ENCODE data around the gene RTN4R.
"Not testable (repeated sequence)": the region's sequence is repeated elsewhere in the genome, so short reads cannot be mapped to it uniquely, and the experiment has no call there.

The RTN4R gene

DNA sequence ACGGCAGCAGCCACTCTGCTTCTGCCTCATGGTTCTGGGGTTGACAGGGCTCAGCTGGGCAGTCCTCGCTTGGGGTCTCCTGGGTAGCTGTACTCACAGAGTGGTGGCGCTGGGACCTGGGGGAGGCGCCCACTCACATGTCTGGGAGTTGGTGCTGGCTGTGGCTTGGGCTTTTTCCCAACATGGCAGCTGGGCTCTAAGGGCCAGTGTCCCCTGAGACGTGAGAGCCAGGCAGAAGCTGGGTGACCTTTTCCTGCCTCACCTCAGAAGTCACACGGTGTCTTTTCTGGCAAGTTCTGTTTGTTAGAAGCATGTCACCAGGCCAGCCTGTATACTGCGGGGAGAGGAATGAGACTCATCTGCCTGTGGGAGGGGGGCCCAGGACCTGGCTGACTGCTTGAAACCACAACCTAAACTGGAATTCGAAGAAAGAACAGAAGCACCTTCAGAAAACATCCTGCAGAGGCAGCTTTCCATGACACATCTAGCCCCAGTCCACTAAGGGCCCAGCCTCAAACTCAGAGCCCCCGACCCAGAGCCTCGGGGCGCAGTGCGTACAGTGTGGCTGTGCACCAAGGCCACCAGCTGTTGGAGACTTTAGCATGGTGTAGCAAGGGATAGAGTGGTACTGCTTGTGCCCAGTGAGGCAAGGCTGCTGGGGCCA lies 37.2 kb upstream of the RTN4R start:
- DNase-seq = not testable (repeated sequence)

DNA sequence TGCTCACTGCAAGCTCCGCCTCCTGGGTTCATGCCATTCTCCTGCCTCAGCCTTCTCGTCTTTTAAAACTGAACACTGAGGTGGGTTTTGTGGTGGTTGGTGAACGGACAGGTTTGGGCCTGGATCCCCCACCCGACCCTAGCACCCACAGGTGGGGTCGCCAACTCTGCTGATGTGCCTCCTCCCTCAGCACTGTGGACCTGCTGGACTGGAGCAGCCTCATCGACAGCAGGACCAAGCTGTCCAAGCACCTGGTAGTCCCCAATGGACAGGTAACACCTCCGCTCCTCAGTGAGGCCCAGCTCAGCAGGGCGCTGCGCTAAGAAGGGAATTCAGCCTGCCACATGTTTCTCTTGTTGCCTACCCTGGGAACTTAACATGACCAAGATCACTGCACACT lies 36.5 kb upstream of the RTN4R start:
- no peak for DNase-seq

DNA sequence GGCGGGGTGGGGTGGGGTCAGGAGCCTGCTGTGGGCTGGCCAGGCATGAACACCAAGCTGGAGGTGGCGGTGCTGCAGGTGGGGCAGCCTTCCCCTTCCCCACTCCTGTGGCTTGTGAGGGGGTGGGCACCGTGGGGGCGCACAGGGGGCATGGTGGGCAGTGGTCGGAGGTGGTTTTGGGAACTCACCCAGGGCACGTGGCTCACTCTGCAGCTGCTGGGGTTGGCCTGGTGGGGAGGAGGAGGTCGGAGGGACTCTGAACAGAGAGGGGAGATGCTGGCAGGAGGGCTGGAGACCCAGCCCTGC lies 35.1 kb upstream of the RTN4R start:
- DNase-seq = not testable (repeated sequence)

DNA sequence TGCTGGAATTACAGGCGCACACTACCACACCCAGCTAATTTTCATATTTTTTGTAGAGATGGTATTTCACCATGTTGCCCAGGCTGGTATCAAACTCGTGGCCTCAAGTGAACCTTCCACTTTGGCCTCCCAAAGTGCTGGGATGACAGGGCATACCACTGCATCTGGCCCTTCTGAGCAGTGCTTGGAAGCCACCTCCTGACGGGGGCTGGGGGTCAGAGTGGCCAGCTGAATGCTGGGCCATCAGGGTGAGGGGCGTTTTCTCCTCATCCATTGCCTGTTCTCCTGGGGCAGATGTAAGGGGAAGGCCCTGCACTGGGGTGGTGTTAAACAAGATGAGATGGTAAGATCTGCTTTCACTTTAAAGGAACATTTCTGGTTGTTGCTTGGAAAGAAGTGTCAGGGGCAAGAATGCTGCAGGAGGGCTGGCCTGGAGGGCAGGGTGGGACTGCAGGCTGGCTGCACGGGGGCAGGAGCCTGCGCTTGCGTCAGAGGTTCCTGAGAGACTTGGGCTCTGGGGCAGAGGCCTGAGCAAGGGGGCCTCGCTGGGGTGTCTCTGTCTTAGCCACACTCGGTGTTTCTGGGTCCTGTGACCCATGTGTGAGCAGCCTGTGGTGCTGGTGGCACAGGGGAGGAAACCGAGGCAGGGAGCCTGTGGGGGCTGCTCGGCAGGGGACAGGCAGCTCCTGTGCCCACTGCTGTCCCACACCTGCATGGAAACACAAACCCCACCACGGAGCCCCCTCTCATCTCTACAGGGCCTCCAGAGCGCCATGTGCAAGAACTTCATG lies 34.5 kb upstream of the RTN4R start:
- no peak for DNase-seq

DNA sequence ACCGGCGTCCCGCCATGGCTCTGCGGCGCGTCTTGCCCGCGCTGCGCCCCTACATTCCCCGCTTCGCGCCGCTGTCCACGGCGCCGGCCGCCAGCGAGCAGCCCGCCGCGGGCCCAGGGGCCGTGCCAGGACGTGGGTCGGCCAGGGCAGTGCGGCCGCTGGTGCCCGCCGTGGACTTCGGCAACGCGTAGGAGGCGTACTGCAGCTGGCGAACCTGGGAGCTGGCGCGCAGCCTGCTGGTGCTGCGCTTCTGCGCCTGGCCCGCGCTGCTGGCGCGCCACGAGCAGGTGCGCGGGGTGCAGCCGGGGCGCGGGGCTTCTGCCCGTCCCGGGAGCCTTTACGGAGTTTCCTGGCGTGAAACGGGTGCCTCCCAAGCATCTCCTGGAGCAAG lies 31.6 kb upstream of the RTN4R start:
- DNase-seq = peak; percentile 59

DNA sequence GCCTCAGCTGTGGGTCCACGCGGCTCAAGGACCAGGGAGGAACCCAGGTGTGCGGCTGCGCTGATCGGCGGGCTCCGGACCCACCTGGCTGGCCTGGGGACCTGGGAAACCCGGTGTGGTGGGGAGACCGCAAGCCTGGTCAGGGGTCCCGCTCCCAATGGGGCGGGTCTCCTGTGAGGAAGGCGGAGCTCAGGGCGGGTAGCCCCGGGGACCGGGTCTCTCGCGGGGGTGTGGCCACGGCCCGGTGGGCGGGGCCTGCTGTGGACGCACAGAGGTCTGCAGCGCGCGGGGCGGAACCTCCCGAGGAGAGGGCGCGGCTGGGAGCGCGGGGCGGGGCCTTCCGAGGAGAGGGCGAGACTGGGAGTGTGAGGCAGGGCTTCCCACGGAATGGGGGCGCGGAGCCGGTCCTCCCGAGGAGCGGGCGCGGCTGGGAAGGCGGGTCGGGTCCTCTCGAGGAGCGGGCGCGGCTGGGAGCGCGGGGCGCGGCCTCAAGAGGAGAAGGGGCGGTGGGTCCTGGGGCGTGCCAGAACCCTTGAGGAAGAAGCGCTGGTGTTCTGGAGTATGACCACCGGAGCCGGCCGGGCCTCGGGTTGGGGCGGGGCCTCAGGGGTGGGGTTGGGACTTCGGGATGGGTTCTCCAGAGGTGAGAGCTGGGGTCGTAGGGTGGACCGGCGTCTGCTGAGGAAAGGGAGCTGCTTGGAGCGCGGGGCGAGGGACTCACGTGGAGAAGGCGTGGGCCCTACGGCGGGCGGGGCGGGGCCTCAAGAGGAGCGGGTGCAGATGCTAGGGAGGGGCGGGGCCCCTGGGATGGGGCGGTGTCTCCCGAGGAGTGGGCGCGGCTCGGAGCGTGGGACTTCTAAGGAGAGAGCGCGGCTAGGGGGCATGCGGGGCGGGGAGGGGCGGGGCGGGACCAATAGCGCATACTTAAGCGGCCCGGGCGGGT lies 31.0 kb upstream of the RTN4R start:
- peak; percentile 59 for DNase-seq

DNA sequence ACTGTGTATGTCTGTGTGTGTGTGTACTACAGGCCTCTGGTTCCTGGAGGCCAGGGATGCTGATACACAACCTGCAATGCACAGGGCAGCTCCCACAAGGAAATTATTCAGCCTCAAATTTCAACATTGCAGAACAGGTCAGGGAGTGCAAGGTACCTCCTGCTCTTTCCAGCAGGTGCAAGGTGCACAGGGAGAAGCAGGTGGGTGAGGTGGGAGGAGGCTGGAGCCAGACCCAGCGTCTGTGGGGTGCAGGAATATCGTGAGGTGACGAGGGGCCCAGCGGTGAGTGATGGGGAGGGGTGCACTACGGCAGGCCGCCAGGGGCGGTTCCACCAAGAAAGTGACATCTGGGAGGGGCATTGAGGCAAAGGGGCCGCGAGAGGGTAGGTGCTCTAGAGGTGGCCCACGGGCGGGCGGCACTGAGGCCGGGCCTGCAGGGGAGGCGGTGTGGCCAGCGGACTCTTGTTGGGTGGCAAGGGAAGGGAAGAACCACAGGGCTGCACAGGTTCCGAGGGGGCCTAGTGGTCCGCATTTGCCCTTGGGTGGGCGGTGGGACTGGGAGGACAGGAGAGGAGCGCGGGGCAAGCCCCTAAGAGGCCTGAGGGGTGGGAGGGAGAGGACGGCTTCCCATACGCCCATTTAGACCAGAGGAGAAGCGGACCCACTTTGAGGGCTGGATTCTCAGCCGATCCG lies 30.1 kb upstream of the RTN4R start:
- DNase-seq = no peak

DNA sequence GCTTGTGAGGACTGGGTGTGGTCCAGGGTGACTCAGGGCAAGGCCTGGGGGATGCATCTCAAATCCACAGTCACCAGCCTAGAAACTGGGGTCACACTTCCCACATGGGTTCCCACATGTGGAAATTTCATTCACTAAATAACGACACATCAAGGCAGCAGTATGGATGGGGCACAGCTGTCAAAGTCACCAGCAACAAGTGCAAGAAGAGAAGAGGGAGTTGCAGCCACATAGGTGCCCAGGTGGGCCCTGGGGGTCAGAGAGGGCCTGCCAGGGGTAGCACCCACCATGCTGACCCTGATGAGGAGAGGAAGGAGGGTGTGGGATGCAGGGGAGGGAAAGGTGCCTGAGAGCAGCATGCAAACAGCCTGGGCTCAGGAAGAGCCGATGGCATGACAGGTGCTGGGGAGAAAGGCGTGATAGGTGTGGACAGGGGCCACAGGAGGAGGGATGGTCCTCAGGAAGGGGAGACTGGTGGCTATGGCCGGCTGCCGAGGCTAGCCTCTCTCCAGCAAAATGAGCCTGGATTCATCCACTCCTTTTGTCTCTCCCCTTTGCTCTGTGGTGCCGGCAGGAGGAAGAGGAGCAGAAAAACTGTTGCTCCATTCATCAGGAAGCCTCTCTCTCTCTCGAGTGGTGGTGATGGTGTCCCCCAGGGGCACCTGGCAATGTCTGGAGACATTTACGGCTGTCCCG lies 29.4 kb upstream of the RTN4R start:
- DNase-seq = no peak

DNA sequence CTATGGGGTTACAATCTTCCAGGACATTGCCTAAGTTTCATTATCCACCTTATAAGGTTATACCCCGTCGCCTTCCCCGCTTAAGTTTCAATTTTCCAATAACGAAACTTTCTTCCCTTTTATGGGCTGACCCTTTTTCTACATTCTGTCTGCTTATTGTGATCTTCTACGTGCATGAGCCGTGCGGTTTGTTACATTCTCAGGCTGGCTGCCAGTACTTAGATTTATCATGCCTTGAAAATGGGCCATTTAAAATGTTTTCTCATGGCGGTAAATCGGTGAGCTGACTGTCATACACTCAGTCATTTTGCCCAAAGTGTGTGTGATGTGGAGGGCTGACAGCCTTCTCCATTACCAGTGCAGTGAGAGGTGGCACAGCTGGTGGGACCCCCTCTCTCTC lies 28.5 kb upstream of the RTN4R start:
- no peak for DNase-seq

DNA sequence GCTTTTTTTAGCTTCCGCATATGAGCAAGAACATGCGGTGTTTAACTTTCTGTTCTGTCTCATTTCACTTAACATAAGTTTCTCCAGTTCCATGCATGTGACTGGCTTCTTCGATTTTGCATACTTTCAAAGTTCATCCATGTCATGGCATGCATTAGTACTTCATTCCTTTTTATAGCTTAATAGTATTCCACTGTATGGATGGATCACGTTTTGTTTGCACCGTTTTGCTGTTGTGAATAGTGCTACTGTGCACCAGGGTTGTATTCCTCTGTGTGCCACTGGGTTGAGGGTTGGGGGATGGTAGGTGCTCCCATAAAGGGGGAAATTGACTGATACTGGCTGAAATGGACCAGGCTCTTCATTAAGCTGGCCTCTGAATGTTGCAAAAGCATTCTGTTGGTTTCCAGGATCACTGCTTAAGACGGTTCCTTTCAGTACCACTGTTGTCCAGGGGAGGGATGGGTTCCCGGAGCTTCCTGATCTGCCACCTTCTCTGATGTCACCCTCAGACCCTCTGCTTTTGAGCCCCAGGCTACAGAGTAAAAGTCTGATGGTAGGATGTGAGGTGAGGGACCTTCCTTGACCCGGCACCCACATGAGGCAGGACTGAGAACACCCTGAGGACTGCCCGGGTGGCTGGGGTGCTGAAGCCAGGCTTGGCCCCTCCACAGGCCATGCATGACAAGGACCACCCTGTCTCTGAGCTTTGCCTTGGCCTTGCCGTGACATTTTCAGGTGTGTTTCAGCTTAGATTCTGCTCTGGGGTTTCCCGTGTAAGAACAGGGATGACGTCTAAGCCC lies 27.3 kb upstream of the RTN4R start:
- DNase-seq = no peak

DNA sequence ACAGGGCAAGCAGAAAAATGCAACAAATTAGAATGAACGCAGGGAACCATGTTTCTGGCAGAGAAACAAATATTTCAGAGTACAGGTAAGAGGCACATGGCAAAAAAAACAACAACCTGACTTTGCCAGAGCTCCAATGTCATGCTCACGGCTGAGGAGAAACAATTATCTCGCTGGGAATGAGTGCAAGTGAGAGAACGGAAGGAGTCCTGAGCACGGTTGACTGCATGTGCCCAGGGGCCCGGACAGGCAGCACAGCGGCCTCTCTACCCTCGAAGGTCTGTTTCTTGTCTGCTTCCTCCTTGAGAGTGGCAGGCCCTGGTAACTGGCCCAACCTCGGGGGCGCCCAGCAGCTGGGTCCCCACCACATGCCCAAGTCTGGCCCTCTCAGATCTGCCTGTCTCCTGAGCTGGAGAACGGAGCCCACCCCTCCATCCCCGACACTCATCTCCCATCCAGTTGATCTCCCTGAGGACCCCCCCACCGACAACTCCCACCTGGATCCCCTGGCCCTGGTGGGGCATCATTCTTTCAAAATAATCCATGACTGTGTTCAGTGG lies 24.6 kb upstream of the RTN4R start:
- DNase-seq = no peak

DNA sequence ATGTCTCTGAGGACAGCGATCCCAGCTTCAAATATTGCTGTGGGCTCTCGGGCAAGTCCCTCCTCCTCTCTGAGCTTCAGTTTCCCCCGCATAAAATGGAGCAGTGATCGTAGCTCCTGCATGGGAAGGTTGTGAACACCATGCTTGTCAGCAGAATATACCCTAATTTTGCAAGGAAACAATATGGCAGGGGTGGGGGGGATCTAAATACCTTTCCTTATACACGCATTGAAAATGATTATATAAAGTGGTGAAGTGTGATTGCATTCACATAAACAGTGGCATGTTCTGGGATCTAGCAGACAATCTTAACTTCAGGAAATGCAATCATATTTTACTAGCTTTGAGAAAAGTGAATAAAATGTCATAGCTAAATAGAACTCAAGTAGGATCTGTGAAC lies 24.0 kb upstream of the RTN4R start:
- DNase-seq = no peak

DNA sequence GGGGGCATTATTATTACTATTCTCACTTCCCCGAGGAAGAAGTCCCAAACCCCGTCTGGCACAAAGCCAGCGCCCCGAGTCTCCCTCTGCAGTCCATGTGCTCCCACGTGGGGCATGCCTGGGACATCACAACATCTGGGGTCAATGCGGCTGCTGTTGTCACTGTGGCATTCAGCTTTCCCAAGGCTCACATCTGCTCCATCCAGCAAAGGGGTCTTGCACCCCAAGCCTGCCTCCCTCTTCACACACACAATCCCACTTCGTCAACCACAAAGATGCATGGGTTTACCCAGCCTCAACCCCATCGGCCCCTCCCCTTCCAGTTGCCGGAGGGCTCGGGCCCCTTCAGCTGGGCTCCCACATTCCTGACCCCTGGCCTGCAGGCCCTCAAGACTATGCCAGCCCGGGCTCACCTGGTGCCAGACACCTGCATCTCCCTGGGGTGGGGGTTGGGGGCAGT lies 23.5 kb upstream of the RTN4R start:
- no peak for DNase-seq

DNA sequence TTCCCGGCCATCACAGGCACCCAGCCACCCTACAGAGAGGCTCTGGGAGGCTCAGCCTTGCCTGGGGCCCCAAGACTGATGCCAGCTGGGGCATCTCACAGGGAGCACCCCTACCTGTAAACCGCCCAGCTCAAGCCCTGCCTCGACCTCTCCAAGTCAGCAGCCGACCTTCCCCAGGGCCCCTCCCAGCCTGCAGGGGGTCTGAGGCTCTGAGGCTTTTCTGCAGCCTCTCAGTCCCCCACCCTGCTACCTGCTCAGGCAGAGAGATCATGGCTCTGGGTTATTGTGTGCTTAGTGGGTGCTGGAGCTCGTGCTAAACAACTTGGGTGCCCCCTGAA lies 23.1 kb upstream of the RTN4R start:
- DNase-seq = no peak

DNA sequence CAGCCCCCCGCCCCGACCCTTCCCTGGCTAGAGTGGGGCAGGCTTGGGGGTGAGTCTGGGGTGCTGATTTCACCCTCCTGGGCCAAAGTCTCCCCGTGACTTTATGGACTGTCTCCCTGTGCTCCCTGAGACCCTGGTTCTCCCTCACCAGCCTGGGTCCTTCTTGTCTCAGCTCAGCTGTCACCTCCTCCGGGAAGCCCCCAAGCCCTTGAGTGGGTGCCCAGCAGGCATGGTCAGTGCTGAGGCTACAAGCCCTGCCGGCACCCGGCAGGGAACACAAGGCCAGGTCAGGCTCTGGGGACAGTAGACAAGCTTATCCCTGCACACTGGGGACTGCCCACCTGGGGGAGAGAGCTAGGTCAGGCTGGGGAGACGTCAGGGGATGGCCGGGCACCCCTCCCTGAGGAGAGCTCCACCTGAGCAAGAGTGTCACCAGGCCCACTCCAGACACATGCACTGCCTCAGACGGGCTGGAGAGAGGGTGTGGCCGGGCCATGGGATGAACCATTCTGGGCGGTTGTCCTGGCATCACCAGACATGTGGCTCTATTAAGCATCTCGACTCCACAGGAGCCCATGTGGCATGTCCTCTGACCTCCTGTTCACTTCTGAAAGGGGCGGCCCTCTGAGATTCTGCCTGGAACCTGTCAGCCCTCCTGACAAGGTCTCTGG lies 22.6 kb upstream of the RTN4R start:
- no peak for DNase-seq

DNA sequence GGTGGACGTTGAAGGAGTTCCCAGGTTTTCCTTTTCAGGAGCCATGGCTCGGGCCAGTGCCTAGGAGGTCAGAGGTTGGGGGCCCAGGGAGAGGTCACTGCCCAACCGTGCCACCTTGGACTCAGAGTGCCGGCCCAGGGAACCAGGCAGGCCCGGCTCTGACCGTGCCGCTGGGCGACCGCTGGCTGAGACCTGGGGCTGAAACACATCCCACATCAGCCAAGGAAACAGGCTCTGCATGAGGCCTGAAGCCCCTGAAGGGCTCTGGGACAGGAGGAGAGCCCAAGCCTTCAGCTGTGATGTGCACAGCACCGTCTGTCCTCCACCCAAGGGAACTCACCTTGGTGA lies 21.9 kb upstream of the RTN4R start:
- DNase-seq = no peak

DNA sequence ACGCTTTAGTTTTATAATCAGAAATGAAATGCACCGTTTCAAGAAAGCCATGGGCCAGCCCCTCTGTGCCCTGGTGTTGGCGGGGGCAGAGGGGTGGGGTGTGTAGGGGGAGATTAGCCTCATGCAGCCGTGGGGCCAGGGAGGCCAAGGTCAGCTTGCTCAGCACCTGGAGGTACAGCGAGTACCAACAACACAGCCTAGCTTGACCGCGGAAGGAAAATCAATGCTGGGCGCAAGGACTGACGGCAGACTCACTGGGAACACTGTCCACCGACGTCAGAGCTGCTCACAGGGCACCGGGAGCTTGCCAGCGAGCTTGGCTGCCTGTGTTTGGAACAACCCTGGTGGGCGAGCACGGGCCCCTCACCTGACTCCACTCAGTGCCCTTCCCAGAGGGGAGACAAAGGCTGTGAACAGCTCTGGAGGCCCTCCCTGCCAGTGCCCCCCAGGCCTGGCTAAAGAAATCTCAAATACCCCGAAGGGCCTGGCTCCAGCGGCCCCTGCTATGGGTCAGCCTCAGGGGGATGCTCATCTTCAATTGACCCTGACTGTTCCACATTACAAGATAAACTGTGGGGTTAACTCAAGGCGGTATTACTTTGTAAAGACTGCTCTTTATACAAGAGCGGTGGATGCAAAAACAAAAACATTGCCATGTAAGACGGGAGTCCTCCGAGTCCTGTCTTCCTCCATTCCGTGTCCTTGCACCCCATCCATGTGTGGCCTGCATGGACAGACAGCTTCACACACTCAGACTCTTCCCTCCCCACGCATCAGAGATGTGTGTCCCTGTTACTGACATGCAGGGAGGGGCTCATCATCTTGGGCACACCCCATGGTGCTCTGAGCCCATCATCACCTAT lies 21.3 kb upstream of the RTN4R start:
- not testable (repeated sequence) for DNase-seq

DNA sequence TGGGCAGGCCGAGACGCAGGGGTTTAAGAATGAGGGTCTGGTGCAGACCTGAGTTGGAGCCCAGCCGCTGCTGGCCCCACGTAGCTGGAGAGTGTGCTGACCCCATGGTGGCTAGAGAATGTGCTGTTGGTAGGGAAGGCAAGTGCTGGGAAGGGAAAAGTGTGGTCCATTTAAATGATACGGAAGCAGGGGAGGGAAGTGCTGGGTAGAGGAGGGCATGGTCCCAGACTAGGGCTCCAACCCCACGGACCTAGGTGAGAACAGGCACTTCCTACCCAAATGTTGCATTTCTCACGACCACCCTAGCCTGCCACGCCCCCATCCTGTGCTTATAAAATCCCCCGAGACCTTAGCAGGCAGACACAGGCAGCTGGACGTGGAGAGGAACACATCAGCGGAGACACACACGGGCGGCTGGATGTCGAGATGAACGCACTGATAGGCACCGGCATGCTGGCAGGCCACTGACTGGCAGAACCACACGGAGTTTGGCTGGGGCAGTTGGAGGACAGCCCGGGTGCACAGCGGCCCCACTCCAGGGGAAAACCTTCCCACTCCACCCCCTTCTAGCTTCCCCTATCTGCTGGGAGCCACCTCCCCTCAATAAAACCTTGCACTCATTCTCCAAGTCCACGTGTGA lies 18.8 kb upstream of the RTN4R start:
- not testable (repeated sequence) for DNase-seq

DNA sequence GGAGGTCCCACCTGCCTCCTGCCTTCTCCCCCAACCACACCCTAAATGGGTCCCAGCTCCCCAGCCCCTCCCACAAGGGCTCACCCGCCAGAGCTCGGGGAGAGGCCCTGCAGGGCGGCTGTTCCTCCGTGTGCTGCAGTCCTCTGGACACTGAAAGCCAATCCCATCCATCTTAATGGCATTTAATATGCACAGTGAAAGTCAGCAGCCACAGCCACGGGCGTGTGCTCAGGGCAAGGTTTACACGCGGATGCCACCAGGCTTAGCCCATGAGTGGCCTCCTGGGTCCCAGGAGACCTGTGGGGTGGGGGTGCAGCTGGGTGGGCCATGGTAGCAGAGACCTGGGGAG lies 18.2 kb upstream of the RTN4R start:
- not testable (repeated sequence) for DNase-seq
